Breast epithelium (tissue), 3 donors: ENCODE results near the gene CCDC3.

Experiments used
- CTCF ChIP-seq, 3 donors: fragments of 450-650 bp; IDR thresholded peaks; one replicate each; pipeline ENCODE4 v1.5.1; 2016 to 2017; ENCODE audit warnings: antibody characterized with exemption in 3 of 3, mild to moderate bottlenecking in 3 of 3, moderate library complexity in 3 of 3
- POLR2A ChIP-seq: fragments of 450-650 bp; IDR thresholded peaks from one replicate; pipeline ENCODE4 v1.6.1; 2016; ENCODE audit warnings: antibody characterized with exemption, mild to moderate bottlenecking, moderate library complexity
- POLR2AphosphoS5 ChIP-seq, 3 donors: sonication (generic); formaldehyde crosslinking; IDR thresholded peaks; one replicate each; pipeline ENCODE4 v1.6.1; 2017; ENCODE audit warnings: antibody characterized with exemption in 3 of 3

- no peak for TF ChIP-seq CTCF (IDR thresholded peaks at IDR 0.05)
- no peak for TF ChIP-seq POLR2A
- TF ChIP-seq POLR2AphosphoS5 (IDR thresholded peaks at IDR 0.05), result no peak
These were observed 337 bp upstream of the CCDC3 start for GRCh38 chr10:13001887-13002212.
